GDM1 (cell line): Measurements from ENCODE around the gene DDX54.
"Not testable (repeated sequence)": the region's sequence is repeated elsewhere in the genome, so short reads cannot be mapped to it uniquely, and the experiment has no call there.

Experiments used
- DNase-seq: peaks from one replicate; lab custom pipeline; 2025; lab: John Stamatoyannopoulos, UW

DDX54 gene

GRCh38 chr12:113117684-113118083 is 67.6 kb downstream of the DDX54 start:
- DNase-seq, result not testable (repeated sequence)

- DNase-seq, result no peak
Measured at GRCh38 chr12:113116875-113117274, 68.4 kb downstream of the DDX54 start.

- DNase-seq, result no peak
Measured at GRCh38 chr12:113115455-113116126, 69.7 kb downstream of the DDX54 start.

GRCh38 chr12:113114447-113115178 is 70.7 kb downstream of the DDX54 start:
- no peak for DNase-seq

GRCh38 chr12:113113397-113113796 is 71.9 kb downstream of the DDX54 start:
- DNase-seq, result no peak

- DNase-seq, result no peak
Measured at GRCh38 chr12:113112043-113112899, 73.0 kb downstream of the DDX54 start.

GRCh38 chr12:113111247-113111646 is 74.0 kb downstream of the DDX54 start:
- DNase-seq, result no peak

GRCh38 chr12:113109872-113110599 is 75.2 kb downstream of the DDX54 start:
- no peak for DNase-seq

GRCh38 chr12:113109360-113109759 is 75.9 kb downstream of the DDX54 start:
- DNase-seq, result no peak

GRCh38 chr12:113108308-113108707 is 77.0 kb downstream of the DDX54 start:
- no peak for DNase-seq
